Transverse colon (tissue), 4 donors: ENCODE data around the gene WFS1. TPM values are rescaled to one million over a fixed set of nuclear protein-coding genes. Genes with fewer than 3 reads are reported as not detected.

Source experiments
- DNase-seq: peaks from one replicate; pipeline ENCODE4 v3.0.0-alpha.2; 2019
- H3K27ac ChIP-seq, 4 donors: fragments of 200-600 bp; sonication (generic); 2 replicates each; pipeline ENCODE4 v1.5.1; 2016 to 2018; ENCODE audit warnings: inconsistent platforms in 4 of 4
- H3K27me3 ChIP-seq: fragments of 200-600 bp; sonication (generic); 2 replicates; pipeline ENCODE4 v1.5.1; 2017; ENCODE audit warnings: inconsistent platforms
- H3K36me3 ChIP-seq, 4 donors: fragments of 200-600 bp; sonication (generic); 2 replicates each; pipeline ENCODE4 v1.5.1; 2017 to 2019; ENCODE audit warnings: inconsistent platforms in 4 of 4
- H3K4me1 ChIP-seq, 4 donors: fragments of 200-600 bp; sonication (generic); 2 replicates each; pipeline ENCODE4 v1.5.1; 2017 to 2020; ENCODE audit warnings: inconsistent platforms in 4 of 4
- H3K4me3 ChIP-seq, 4 donors: fragments of 200-600 bp; sonication (generic); 1 replicate in 1 of 4; 2 replicates in 3 of 4; pipeline versions ENCODE4 v1.5.1 to v1.6.1; 2017 to 2019; ENCODE audit warnings: inconsistent platforms in 4 of 4
- H3K9me3 ChIP-seq, 2 donors: fragments of 200-600 bp; sonication (generic); 2 replicates each; pipeline ENCODE4 v1.5.1; 2017 to 2019; ENCODE audit warnings: inconsistent platforms in 2 of 2
- EP300 ChIP-seq: sonication (generic); formaldehyde crosslinking; IDR thresholded peaks from one replicate; pipeline ENCODE4 v1.6.1; 2017; ENCODE audit warnings: antibody characterized with exemption, low read depth
- POLR2A ChIP-seq: fragments of 450-650 bp; IDR thresholded peaks from one replicate; pipeline ENCODE4 v1.6.1; 2016; ENCODE audit warnings: antibody characterized with exemption, mild to moderate bottlenecking, moderate library complexity
- POLR2AphosphoS5 ChIP-seq, 3 donors: sonication (generic); formaldehyde crosslinking; IDR thresholded peaks; one replicate each; pipeline ENCODE4 v1.6.1; 2016; ENCODE audit warnings: antibody characterized with exemption in 3 of 3
- WGBS, 2 donors: methylation state at CpG; one replicate each; pipeline ENCODE4 v1.1.5; 2018; ENCODE audit warnings: low coverage in 1 of 2; 5-methylcytosine and 5-hydroxymethylcytosine counted together
- in situ Hi-C, 4 donors: fragments of 200-750 bp; cut with MboI; loops; one replicate each; pipeline versions ENCODE4 v1.15.0 to v1.15.1; 2017; ENCODE audit warnings: low sequenced_read_pairs in 3 of 4, low pct_ligation_motif_present in 1 of 4, low pct_unique_long_range_greater_than_20kb in 1 of 4
- intact Hi-C: fragments of 100-400 bp; cut with DNase I; formaldehyde crosslinking; loops from one replicate; pipeline ENCODE4 v1.15.1; 2023; ENCODE audit warnings: low total_unique reads
- total RNA-seq, 4 donors: library from RNA; depleted of rRNA; stranded (reverse); fragments of >200 nt; gene quantifications; one replicate each; pipeline ENCODE4 v1.1.0, GENCODE V29; 2016
- TF ChIP-seq, protein P1 (sequence below), 5 experiments: fragments of 200-600 bp in 3 of 5; fragments of 450-650 bp in 2 of 5; sonication (generic) in 3 of 5; IDR thresholded peaks; 1 replicate in 2 of 5; 2 replicates in 3 of 5; pipeline ENCODE4 v1.5.1; 2016 to 2017; ENCODE audit warnings: antibody characterized with exemption in 5 of 5, inconsistent platforms in 3 of 5, mild to moderate bottlenecking in 2 of 5, moderate library complexity in 1 of 5

The WFS1 gene
- total RNA-seq, 4 donors from 2014 or later, result 11.5 to 23.5 (median 20.8) TPM

GRCh38 chr4:6264225-6264540 lies 5.5 kb upstream of the WFS1 start:
- H3K27ac ChIP-seq, result no peak overlapping the region
- intact Hi-C loops, result no loop called here
- in situ Hi-C loops, result loop anchor here in 1 of 4 donors (25.0 kb wide), 1 partner anchor 298 kb away; no protein-coding TSS in a partner anchor
- peaks cover 13% of the 10 kb centered on the region for H3K27me3 ChIP-seq
- H3K9me3 ChIP-seq, result no peaks in the 10 kb centered on the region
- no peak for TF ChIP-seq POLR2A
- TF ChIP-seq, protein P1, sequence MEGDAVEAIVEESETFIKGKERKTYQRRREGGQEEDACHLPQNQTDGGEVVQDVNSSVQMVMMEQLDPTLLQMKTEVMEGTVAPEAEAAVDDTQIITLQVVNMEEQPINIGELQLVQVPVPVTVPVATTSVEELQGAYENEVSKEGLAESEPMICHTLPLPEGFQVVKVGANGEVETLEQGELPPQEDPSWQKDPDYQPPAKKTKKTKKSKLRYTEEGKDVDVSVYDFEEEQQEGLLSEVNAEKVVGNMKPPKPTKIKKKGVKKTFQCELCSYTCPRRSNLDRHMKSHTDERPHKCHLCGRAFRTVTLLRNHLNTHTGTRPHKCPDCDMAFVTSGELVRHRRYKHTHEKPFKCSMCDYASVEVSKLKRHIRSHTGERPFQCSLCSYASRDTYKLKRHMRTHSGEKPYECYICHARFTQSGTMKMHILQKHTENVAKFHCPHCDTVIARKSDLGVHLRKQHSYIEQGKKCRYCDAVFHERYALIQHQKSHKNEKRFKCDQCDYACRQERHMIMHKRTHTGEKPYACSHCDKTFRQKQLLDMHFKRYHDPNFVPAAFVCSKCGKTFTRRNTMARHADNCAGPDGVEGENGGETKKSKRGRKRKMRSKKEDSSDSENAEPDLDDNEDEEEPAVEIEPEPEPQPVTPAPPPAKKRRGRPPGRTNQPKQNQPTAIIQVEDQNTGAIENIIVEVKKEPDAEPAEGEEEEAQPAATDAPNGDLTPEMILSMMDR (IDR thresholded peaks at IDR 0.05), result peak; percentile 31 to 48 (median 37)
- TF ChIP-seq EP300, result no peak
- TF ChIP-seq POLR2AphosphoS5 (IDR thresholded peaks at IDR 0.05), result no peak
- no peaks in the 10 kb centered on the region for H3K36me3 ChIP-seq
- peak; percentile 57 for DNase-seq
- whole genome bisulfite sequencing, 2 donors, result 44% methylated on average over 3 of the region's 3 CpGs; no CpG with 5 or more reads in 1 of the 2 donors
- H3K4me1 ChIP-seq, result peaks cover 3 to 6% (median 4%) of the 10 kb centered on the region in 4 donors
- H3K4me3 ChIP-seq, result no peak overlapping the region

DNA sequence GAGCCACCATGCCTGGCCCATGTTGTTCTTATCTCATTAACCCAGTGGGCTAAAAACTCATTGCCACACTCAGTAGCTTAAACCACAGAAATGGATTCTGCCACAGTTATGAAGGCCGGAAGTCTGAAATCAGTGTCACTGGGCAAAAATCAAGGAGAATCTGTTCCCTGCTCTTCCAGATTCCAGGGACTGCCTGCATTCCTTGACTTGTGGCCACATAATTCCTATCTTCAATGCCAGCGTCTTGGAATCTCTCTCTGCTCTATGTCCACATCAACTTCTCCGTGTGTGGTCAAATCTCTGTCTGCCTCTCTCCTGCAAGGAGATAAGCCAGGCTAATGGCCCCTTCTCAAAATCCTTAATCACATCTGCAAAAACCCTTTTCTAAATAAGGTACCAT lies 4.1 kb upstream of the WFS1 start:
- WGBS, 2 donors, result 89 to 96% methylated on average over 3 of the region's 3 CpGs
- intact Hi-C loops, result no loop called here
- peaks cover 4 to 10% (median 7%) of the 10 kb centered on the region in 4 donors for H3K4me1 ChIP-seq
- no peak overlapping the region for H3K4me3 ChIP-seq
- H3K9me3 ChIP-seq, result no peaks in the 10 kb centered on the region
- TF ChIP-seq EP300 (no peak), POLR2A (no peak), POLR2AphosphoS5 (IDR thresholded peaks at IDR 0.05) (no peak)
- TF ChIP-seq, protein P1 (IDR thresholded peaks at IDR 0.05), result no peak
- DNase-seq, result no peak
- H3K27ac ChIP-seq, result no peak overlapping the region
- H3K27me3 ChIP-seq, result peaks cover 13% of the 10 kb centered on the region
- in situ Hi-C loops, result loop anchor here in 1 of 4 donors (25.0 kb wide), 1 partner anchor 297 kb away; no protein-coding TSS in a partner anchor
- H3K36me3 ChIP-seq, result no peaks in the 10 kb centered on the region

DNA sequence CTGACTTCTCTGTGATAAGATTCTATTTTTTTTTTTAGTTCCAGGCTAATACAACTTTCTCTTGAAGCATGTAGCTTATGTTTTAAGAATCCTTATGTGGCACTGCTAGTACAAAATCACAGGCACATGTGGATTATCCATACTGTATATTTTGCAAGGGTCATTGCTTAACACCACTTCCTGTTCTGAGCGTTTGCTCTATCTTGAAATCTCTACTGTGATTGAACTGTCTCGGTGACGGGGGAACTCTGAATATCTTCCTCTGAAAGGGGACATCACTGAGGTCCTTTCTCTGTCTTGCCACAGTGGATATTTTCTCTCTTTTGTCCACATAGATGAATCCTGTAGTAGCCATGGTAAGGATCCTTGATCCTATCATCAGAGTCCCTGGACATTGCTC lies 2.1 kb upstream of the WFS1 start:
- Histone ChIP-seq H3K4me3 (no peak overlapping the region), H3K27ac (no peak overlapping the region), H3K4me1 (peaks cover 17 to 30% (median 24%) of the 10 kb centered on the region in 4 donors), H3K27me3 (no peaks in the 10 kb centered on the region), H3K9me3 (no peaks in the 10 kb centered on the region), H3K36me3 (no peaks in the 10 kb centered on the region)
- intact Hi-C loops (no loop called here), in situ Hi-C loops (loop anchor here in 1 of 4 donors (25.0 kb wide), 1 partner anchor 295 kb away; no protein-coding TSS in a partner anchor)
- no peak for DNase-seq
- 41 to 50% methylated on average over 1 to 3 of the region's 3 CpGs for WGBS, 2 donors
- TF ChIP-seq, protein P1 (IDR thresholded peaks at IDR 0.05), result no peak
- no peak for TF ChIP-seq EP300
- no peak for TF ChIP-seq POLR2AphosphoS5 (IDR thresholded peaks at IDR 0.05)
- no peak for TF ChIP-seq POLR2A

GRCh38 chr4:6268650-6269615 lies 717 bp upstream of the WFS1 start:
- 20% methylated on average over 26 of the region's 32 CpGs; no CpG with 5 or more reads in 1 of the 2 donors for WGBS, 2 donors
- DNase-seq, result no peak
- Histone ChIP-seq H3K36me3 (no peaks in the 10 kb centered on the region), H3K27me3 (no peaks in the 10 kb centered on the region), H3K4me1 (peaks cover 25 to 44% (median 36%) of the 10 kb centered on the region in 4 donors), H3K9me3 (no peaks in the 10 kb centered on the region), H3K27ac (peak overlapping the region in 3 of 4 donors; percentile 59 to 93 (median 66)), H3K4me3 (peak overlapping the region in 3 of 4 donors; percentile 3 to 78 (median 9))
- intact Hi-C loops (no loop called here), in situ Hi-C loops (loop anchor here in 1 of 4 donors (25.0 kb wide), 1 partner anchor 293 kb away; no protein-coding TSS in a partner anchor)
- no peak for TF ChIP-seq POLR2A
- TF ChIP-seq EP300, result no peak
- TF ChIP-seq POLR2AphosphoS5 (IDR thresholded peaks at IDR 0.05), result no peak
- TF ChIP-seq, protein P1 (IDR thresholded peaks at IDR 0.05), result no peak
